Endothelial cell of umbilical vein (primary cell): ENCODE results near the gene GLCE. TPM values are rescaled to one million over a fixed set of nuclear protein-coding genes. Genes with fewer than 3 reads are reported as not detected.
"Not testable (repeated sequence)": the region's sequence is repeated elsewhere in the genome, so short reads cannot be mapped to it uniquely, and the experiment has no call there.

Experiments used
- BruUV-seq: library from RNA; stranded (reverse); fragments of 400-500 nt; replicated peaks from 2 replicates; lab custom pipeline; 2021; lab: Mats Ljungman, UMichigan
- CTCF ChIA-PET: fragments of 300-600, 350-600 bp; sonication (Branson Sonifier 250); formaldehyde crosslinking; loops from one replicate; lab custom pipeline; 2021; ENCODE audit warnings: antibody characterized with exemption, inconsistent platforms; lab: Charles Lee
- POLR2A ChIA-PET: fragments of 300-600, 350-600 bp; sonication (Branson Sonifier 250); formaldehyde crosslinking; loops from one replicate; lab custom pipeline; 2021; ENCODE audit warnings: antibody characterized with exemption, inconsistent platforms; lab: Charles Lee
- DNase-seq: peaks from one replicate; pipeline ENCODE4 v3.0.0-alpha.2; 2011; ENCODE audit warnings: low read depth, low spot score
- FAIRE-seq: peaks from 2 replicates; lab custom pipeline; 2011; peaks lifted over from hg19 to GRCh38; lab: Jason Lieb, UNC
- H2AFZ ChIP-seq: 2 replicates; pipeline ENCODE4 v1.6.0; 2012; ENCODE audit warnings: low read depth, low read length, control low read depth, inconsistent platforms
- H3K27ac ChIP-seq: 2 replicates; pipeline ENCODE4 v1.5.1; 2011; ENCODE audit warnings: low read depth, mild to moderate bottlenecking, control low read depth, low read length, moderate library complexity; ENCODE audit not compliant: insufficient read depth
- H3K27me3 ChIP-seq, 2 experiments: 2 replicates each; pipeline versions ENCODE4 v1.6.0 to v1.6.1; 2011; ENCODE audit warnings: low read length in 2 of 2, mixed read lengths in 1 of 2; ENCODE audit not compliant: control insufficient read depth in 2 of 2, insufficient read depth in 2 of 2
- H3K36me3 ChIP-seq, 2 experiments: 2 replicates in 1 of 2; 3 replicates in 1 of 2; pipeline ENCODE4 v1.5.1; 2011; ENCODE audit warnings: low read length in 2 of 2, mild to moderate bottlenecking in 1 of 2, moderate library complexity in 1 of 2; ENCODE audit not compliant: control insufficient read depth in 2 of 2, insufficient read depth in 2 of 2; ENCODE audit errors: extremely low read depth in 1 of 2
- H3K4me1 ChIP-seq: 3 replicates; pipeline ENCODE4 v1.5.1; 2011; ENCODE audit warnings: mild to moderate bottlenecking, low read length; ENCODE audit not compliant: control insufficient read depth, insufficient read depth; ENCODE audit errors: extremely low read depth
- H3K4me2 ChIP-seq: 2 replicates; pipeline ENCODE4 v1.6.1; 2011; ENCODE audit warnings: low read length, control low read depth, mixed read lengths; ENCODE audit not compliant: insufficient read depth
- H3K4me3 ChIP-seq, 3 experiments: fragments of 200-600 bp in 1 of 3; sonication (generic), shearing (Covaris generic) in 1 of 3; replicated peaks in 1 of 3; 2 replicates each; pipeline ENCODE4 v1.5.1; 2011 to 2016; ENCODE audit warnings: control low read depth in 3 of 3, low read length in 3 of 3, mild to moderate bottlenecking in 2 of 3, inconsistent platforms in 1 of 3, low read depth in 1 of 3, moderate library complexity in 1 of 3; ENCODE audit not compliant: insufficient read depth in 1 of 3
- H3K79me2 ChIP-seq: 2 replicates; pipeline ENCODE4 v1.6.0; 2012; ENCODE audit warnings: low read length, inconsistent platforms; ENCODE audit not compliant: control insufficient read depth, insufficient read depth
- H3K9ac ChIP-seq: replicated peaks from 2 replicates; pipeline ENCODE3; 2011; ENCODE audit warnings: low read length, control low read depth; ENCODE audit not compliant: insufficient read depth; ENCODE audit errors: extremely low read depth
- H3K9me1 ChIP-seq: replicated peaks from 3 replicates; pipeline ENCODE4 v1.6.0; 2011; ENCODE audit warnings: mild to moderate bottlenecking, low read length; ENCODE audit not compliant: control insufficient read depth, insufficient read depth; ENCODE audit errors: extremely low read depth
- H3K9me3 ChIP-seq: replicated peaks from 2 replicates; pipeline ENCODE4 v1.5.1; 2012; ENCODE audit warnings: low read length, inconsistent platforms; ENCODE audit not compliant: control insufficient read depth, insufficient read depth
- H4K20me1 ChIP-seq: replicated peaks from 2 replicates; pipeline ENCODE3; 2011; ENCODE audit warnings: mild to moderate bottlenecking, low read length; ENCODE audit not compliant: control insufficient read depth, insufficient read depth; ENCODE audit errors: extremely low read depth
- CTCF ChIP-seq, 2 donors: IDR thresholded peaks; 1 replicate in 1 of 2; 2 replicates in 1 of 2; pipeline ENCODE4 v1.5.1; 2011; ENCODE audit warnings: low read length in 2 of 2, mild to moderate bottlenecking in 2 of 2, moderate library complexity in 2 of 2, control low read depth in 1 of 2, inconsistent platforms in 1 of 2, low read depth in 1 of 2; ENCODE audit not compliant: insufficient read depth in 1 of 2; ENCODE audit errors: extremely low read depth in 1 of 2
- EZH2 ChIP-seq: IDR thresholded peaks from 2 replicates; pipeline ENCODE4 v1.6.1; 2012; ENCODE audit warnings: borderline replicate concordance, low read depth, mild to moderate bottlenecking, moderate library complexity, low read length, inconsistent platforms; ENCODE audit not compliant: severe bottlenecking
- FOS ChIP-seq: IDR thresholded peaks from 2 replicates; pipeline ENCODE4 v1.6.1; 2011; ENCODE audit warnings: mild to moderate bottlenecking, low read length, moderate library complexity, borderline replicate concordance; ENCODE audit not compliant: insufficient read depth
- GATA2 ChIP-seq: IDR thresholded peaks from 2 replicates; pipeline ENCODE4 v1.7.0; 2011; ENCODE audit warnings: low read depth, mild to moderate bottlenecking, moderate library complexity, mixed read lengths, low read length; ENCODE audit not compliant: insufficient read length, insufficient read depth
- JUN ChIP-seq: IDR thresholded peaks from 2 replicates; pipeline ENCODE4 v1.6.1; 2011; ENCODE audit warnings: borderline replicate concordance, low read depth; ENCODE audit not compliant: insufficient read length, insufficient read depth
- MYC ChIP-seq: IDR thresholded peaks from one replicate; pipeline ENCODE4 v1.6.1; 2011; ENCODE audit warnings: mild to moderate bottlenecking, low read depth, low read length
- POLR2A ChIP-seq: IDR thresholded peaks from 2 replicates; pipeline ENCODE4 v1.6.1; 2012; ENCODE audit warnings: low read depth, mild to moderate bottlenecking, control low read depth, low read length
- POLR2AphosphoS5 ChIP-seq: IDR thresholded peaks from 2 replicates; pipeline ENCODE4 v1.6.1; 2012; ENCODE audit warnings: low read depth, mild to moderate bottlenecking, control low read depth, low read length, moderate library complexity; ENCODE audit not compliant: insufficient read depth
- dilution Hi-C: fragments of 300-500 bp; cut with MboI; formaldehyde crosslinking; loops from one replicate; pipeline ENCODE4 v1.15.0; 2019; ENCODE audit warnings: low sequenced_read_pairs; ENCODE audit not compliant: extremely low pct_ligation_motif_present
- intact Hi-C: fragments of 100-400 bp; cut with micrococcal nuclease; formaldehyde crosslinking; loops from one replicate; pipeline ENCODE4 v1.10.0; 2022
- polyA plus RNA-seq, 4 experiments: library from polyadenylated mRNA; depleted of rRNA in 3 of 4; stranded (reverse) in 3 of 4; unstranded in 1 of 4; fragments of >200 nt; gene quantifications; 2 replicates each; pipeline versions ENCODE4 v1.2.1 to v1.2.3, GENCODE V29; 2011 to 2012; ENCODE audit warnings: missing spikeins in 1 of 4
- total RNA-seq: library from RNA; stranded (reverse); gene quantifications from 2 replicates; pipeline ENCODE4 v1.2.3, GENCODE V29; 2021
- TF ChIP-seq, protein P1 (sequence below): IDR thresholded peaks from 2 replicates; pipeline ENCODE4 v1.6.1; 2011; ENCODE audit not compliant: insufficient read depth, insufficient read length

GLCE gene
- total and polyA plus RNA-seq, 2 donors (not counting 3 experiments of a cell fraction or from before 2014, with no cell fraction given), result 48.1 to 86.6 TPM

DNA sequence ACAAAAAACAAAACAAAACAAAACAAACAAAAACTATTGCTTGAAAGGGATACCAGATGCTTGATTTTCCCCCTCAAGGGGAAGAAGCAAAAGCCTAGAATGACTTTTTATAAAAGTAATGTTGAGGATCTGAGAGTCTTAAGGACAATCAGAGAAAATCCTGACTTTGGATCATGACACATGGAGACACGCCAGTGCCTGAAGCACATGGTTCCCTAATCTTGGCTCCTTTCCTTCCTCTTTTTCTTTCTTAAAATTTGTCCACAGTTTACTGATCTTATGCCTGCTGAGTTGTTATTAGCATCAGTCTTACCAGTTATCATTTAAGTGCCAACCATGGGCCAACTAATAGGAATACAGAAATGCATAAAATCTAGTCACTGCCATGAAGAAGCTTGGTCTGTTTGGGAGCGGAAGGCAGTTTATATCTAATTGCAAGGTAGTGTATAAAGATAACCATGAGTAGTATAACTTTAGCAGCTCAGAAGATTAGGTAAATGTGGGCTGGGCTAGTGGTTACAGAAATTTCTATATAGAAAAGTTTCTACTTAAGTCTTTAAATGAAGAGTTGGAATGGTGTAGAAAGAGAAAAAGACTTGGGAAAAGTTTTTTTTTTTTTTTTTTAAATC lies 6.9 kb downstream of the GLCE start:
- H2AFZ ChIP-seq, result no peak overlapping the region

GRCh38 chr15:69168361-69168760 lies 7.9 kb downstream of the GLCE start:
- dilution Hi-C loops, POLR2A ChIA-PET, H3K27me3 ChIP-seq, H3K9me3 ChIP-seq, H3K9me1 ChIP-seq, FAIRE-seq, H3K36me3 ChIP-seq, H3K9ac ChIP-seq, H3K27ac ChIP-seq, intact Hi-C loops, H2AFZ ChIP-seq, DNase-seq, H3K4me3 ChIP-seq, H3K4me2 ChIP-seq, BruUV-seq: not testable (repeated sequence)
- Histone ChIP-seq H3K4me1 (peaks cover 30% of the 10 kb centered on the region), H3K79me2 (peaks cover 83% of the 10 kb centered on the region), H4K20me1 (peaks cover 12% of the 10 kb centered on the region)
- CTCF ChIA-PET, result interaction anchor here (1.0 to 1.1 kb wide), 2 partner anchors 16 to 87 kb away, joined by 3 read pairs; no protein-coding TSS in a partner anchor

More for the DNA sequence above, 6.9 kb downstream of the GLCE start:
- Histone ChIP-seq H4K20me1 (peaks cover 12% of the 10 kb centered on the region), H3K9me3 (no peaks in the 10 kb centered on the region), H3K79me2 (peaks cover 84% of the 10 kb centered on the region), H3K4me2 (no peak overlapping the region), H3K4me3 (no peak overlapping the region), H3K36me3 (no peaks in the 10 kb centered on the region), H3K27ac (no peak overlapping the region), H3K9me1 (peaks cover 3% of the 10 kb centered on the region), H3K9ac (no peak overlapping the region), H3K27me3 (no peaks in the 10 kb centered on the region), H3K4me1 (peaks cover 36% of the 10 kb centered on the region)
- POLR2A ChIA-PET, result no interaction called here
- CTCF ChIA-PET, result interaction anchor here (0.7 kb wide), 1 partner anchor 13 kb away, joined by 4 read pairs; no protein-coding TSS in a partner anchor
- intact Hi-C loops (no loop called here), dilution Hi-C loops (no loop called here)
- BruUV-seq, result no TSS peak
- TF ChIP-seq EZH2, result no peak
- TF ChIP-seq MYC, result no peak
- TF ChIP-seq CTCF (IDR thresholded peaks at IDR 0.05; ENCODE audit: extremely low read depth in 1 of 2, insufficient read depth in 1 of 2, low read depth in 1 of 2, low read length in 2 of 2), result no peak
- TF ChIP-seq FOS, result no peak
- TF ChIP-seq, protein P1, sequence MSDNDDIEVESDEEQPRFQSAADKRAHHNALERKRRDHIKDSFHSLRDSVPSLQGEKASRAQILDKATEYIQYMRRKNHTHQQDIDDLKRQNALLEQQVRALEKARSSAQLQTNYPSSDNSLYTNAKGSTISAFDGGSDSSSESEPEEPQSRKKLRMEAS, result no peak
- TF ChIP-seq JUN, result no peak
- TF ChIP-seq GATA2, result no peak
- TF ChIP-seq POLR2A, result no peak
- TF ChIP-seq POLR2AphosphoS5, result no peak
- no peak for DNase-seq
- no peak for FAIRE-seq
